ENCODE results near the gene ANKRD34C. TPM values are rescaled to one million over a fixed set of nuclear protein-coding genes. Genes with fewer than 3 reads are reported as not detected.

Gene ANKRD34C
- not detected for total RNA-seq

DNA sequence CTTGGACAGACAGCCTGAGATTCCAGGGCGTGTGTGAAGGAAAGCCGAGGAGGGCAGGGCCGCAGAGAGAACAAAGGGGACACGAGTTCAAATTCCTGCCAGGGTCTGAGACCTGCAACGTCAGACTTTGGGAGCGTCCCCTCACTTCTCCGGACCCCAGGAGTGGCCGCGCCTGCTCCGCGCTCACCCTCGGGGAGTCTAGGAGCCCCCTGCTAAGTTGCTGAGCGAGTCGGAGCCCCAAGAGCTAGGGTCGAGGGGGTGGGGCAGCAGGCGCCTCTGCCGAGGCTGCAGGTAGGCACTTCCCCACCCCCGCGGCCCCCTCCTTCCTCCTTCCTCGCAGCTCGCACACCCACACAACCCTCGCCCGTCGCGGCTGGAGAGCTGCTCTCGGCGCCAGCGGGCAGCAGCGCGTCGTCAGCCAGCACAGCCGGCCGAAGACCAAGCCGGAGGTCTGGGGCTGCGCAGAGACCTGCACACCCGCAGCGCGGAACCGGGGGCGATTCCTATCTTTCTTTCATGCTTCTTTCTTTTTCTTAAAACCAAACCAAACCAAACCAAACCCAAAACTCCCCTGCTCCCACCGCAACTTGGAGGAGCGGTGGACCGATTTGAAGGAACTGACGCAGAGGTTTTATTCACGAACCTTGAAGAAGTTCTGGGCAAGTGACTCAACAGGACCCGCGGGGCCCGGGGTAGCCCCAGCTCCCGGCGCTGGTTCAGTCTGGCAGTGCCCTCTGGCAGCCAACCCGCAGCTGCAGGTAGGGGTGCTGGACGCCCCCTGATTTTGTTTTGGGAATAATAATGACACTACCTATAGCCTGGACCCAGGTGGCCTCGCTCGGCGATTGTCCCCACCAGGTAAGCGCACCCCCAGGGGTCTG lies at the start of gene ANKRD34C:
ANKRD34C (plus strand) TSS at position 352 of the 881 bp plus-strand sequence. CDS start 10,563 bp downstream, outside the sequence.
- Histone ChIP-seq H3K9me3 (no peaks in the 10 kb centered on the region), H3K27ac (no peak within 1 kb of the TSS), H3K4me1 (no peaks in the 10 kb centered on the region), H3K4me3 (no peak within 1 kb of the TSS), H3K36me3 (no peaks in the 10 kb centered on the region), H3K27me3 (peaks cover 38 to 52% (median 41%) of the 10 kb centered on the region in 3 donors)
- TF ChIP-seq POLR2A (IDR thresholded peaks at IDR 0.05): no peak
- TF ChIP-seq, protein P1, sequence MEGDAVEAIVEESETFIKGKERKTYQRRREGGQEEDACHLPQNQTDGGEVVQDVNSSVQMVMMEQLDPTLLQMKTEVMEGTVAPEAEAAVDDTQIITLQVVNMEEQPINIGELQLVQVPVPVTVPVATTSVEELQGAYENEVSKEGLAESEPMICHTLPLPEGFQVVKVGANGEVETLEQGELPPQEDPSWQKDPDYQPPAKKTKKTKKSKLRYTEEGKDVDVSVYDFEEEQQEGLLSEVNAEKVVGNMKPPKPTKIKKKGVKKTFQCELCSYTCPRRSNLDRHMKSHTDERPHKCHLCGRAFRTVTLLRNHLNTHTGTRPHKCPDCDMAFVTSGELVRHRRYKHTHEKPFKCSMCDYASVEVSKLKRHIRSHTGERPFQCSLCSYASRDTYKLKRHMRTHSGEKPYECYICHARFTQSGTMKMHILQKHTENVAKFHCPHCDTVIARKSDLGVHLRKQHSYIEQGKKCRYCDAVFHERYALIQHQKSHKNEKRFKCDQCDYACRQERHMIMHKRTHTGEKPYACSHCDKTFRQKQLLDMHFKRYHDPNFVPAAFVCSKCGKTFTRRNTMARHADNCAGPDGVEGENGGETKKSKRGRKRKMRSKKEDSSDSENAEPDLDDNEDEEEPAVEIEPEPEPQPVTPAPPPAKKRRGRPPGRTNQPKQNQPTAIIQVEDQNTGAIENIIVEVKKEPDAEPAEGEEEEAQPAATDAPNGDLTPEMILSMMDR (IDR thresholded peaks at IDR 0.05 in 4 of 5, conservative IDR thresholded peaks at IDR 0.05 in 1 of 5): no peak
- intact Hi-C loops (cut with DNase I; ENCODE audit: low total_unique reads) (no loop called here), in situ Hi-C loops (cut with MboI; ENCODE audit: low sequenced_read_pairs in 4 of 4) (no loop called here)
- DNase-seq: no peak
- ATAC-seq: no peak

DNA sequence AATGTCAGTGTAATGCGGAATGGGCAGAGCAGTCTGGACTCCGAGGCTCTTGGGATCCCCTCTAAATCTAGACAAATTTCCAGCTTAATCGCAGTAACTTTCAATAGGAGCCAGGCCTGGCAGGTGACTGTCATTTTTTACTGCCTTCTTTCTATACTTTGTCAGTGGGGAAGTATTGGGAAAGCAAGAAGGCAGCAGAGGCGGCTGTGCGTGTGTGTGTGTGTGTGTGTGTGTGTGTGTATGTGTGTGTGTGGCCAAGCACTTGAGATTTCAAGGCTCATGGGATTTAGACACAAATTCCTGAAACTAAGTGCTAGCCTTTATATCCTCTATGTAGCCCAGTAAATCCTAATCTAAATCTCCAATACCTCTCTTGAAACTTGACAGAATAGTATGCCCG lies 49.3 kb upstream of the ANKRD34C start:
- no peaks in the 10 kb centered on the region for H3K4me1 ChIP-seq
- no peak for ATAC-seq

DNA sequence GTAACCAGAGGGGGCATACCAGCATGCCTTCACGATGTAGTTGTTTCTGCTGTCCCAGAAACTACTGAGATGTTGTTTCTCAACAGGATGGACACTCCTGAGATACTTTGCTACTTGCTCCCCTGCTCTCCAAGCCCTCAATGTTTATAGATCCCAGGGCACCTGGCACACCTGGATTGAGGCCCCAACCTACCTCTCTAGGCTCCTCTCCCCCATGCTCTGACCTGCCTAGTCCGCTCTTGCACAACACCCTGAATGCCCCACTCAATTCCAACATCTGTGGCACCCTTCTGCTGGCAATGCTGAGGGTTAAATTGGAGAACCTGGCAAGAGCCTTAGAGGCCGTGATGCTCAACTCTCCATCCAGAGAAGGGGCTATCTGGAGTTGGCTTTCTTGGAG lies 42.5 kb upstream of the ANKRD34C start:
- Histone ChIP-seq H3K4me3 (no peak overlapping the region), H3K27me3 (no peaks in the 10 kb centered on the region), H3K36me3 (no peaks in the 10 kb centered on the region), H3K4me1 (no peaks in the 10 kb centered on the region), H3K27ac (no peak overlapping the region), H3K9me3 (no peaks in the 10 kb centered on the region)
- DNase-seq: no peak
- ATAC-seq: no peak
- intact Hi-C loops (cut with DNase I; ENCODE audit: low total_unique reads) (no loop called here), in situ Hi-C loops (cut with MboI; ENCODE audit: low sequenced_read_pairs in 4 of 4) (no loop called here)
- TF ChIP-seq, protein P1 (IDR thresholded peaks at IDR 0.05 in 4 of 5, conservative IDR thresholded peaks at IDR 0.05 in 1 of 5): no peak
- no peak for TF ChIP-seq POLR2A (IDR thresholded peaks at IDR 0.05)

More for the DNA sequence above, 49.3 kb upstream of the ANKRD34C start:
- TF ChIP-seq POLR2A (IDR thresholded peaks at IDR 0.05): no peak
- TF ChIP-seq, protein P1 (IDR thresholded peaks at IDR 0.05 in 4 of 5, conservative IDR thresholded peaks at IDR 0.05 in 1 of 5): no peak
- intact Hi-C loops (cut with DNase I; ENCODE audit: low total_unique reads) (no loop called here), in situ Hi-C loops (cut with MboI; ENCODE audit: low sequenced_read_pairs in 4 of 4) (no loop called here)
- no peaks in the 10 kb centered on the region for H3K9me3 ChIP-seq
- no peak overlapping the region for H3K27ac ChIP-seq
- H3K27me3 ChIP-seq: no peaks in the 10 kb centered on the region
- no peak overlapping the region for H3K4me3 ChIP-seq
- no peaks in the 10 kb centered on the region for H3K36me3 ChIP-seq
- no peak for DNase-seq

DNA sequence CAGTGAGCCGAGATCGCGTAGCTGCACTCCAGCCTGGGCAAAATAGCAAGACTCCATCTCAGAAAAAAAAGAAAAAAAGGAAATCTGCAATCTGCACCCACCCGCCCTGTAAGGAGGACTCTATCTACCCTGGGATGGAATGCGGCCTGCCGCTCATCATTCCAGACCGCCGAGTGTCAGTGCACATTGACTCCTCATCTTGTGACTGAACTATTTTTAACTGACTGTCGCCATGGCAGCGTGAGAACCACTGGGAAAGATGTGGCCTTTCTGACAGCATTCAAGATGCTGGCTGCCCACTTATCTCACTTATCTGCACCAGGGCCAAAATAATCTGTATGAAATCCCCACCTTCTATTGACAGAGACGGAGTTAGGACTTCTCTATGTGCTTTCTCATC lies 38.8 kb upstream of the ANKRD34C start:
- in situ Hi-C loops (cut with MboI; ENCODE audit: low sequenced_read_pairs in 4 of 4) (no loop called here), intact Hi-C loops (cut with DNase I; ENCODE audit: low total_unique reads) (no loop called here)
- ATAC-seq (no peak), DNase-seq (no peak)
- no peaks in the 10 kb centered on the region for H3K27me3 ChIP-seq
- H3K4me1 ChIP-seq: no peaks in the 10 kb centered on the region
- H3K27ac ChIP-seq: no peak overlapping the region
- no peaks in the 10 kb centered on the region for H3K9me3 ChIP-seq
- no peaks in the 10 kb centered on the region for H3K36me3 ChIP-seq
- no peak overlapping the region for H3K4me3 ChIP-seq
- no peak for TF ChIP-seq POLR2A (IDR thresholded peaks at IDR 0.05)
- TF ChIP-seq, protein P1 (IDR thresholded peaks at IDR 0.05 in 4 of 5, conservative IDR thresholded peaks at IDR 0.05 in 1 of 5): no peak
